Body of pancreas (tissue), 4 donors: ENCODE results near the gene TBC1D13.

ENCODE experiments used
- CTCF ChIP-seq, 7 experiments: fragments of 450-650 bp in 4 of 7; fragments of 200-600 bp in 3 of 7; sonication (generic) in 3 of 7; IDR thresholded peaks; one replicate each; pipeline ENCODE4 v1.5.1; 2016 to 2019; ENCODE audit warnings: antibody characterized with exemption in 7 of 7
- POLR2A ChIP-seq, 3 donors: fragments of 450-650 bp; IDR thresholded peaks; one replicate each; pipeline ENCODE4 v1.6.1; 2016; ENCODE audit warnings: antibody characterized with exemption in 3 of 3, mild to moderate bottlenecking in 2 of 3

DNA sequence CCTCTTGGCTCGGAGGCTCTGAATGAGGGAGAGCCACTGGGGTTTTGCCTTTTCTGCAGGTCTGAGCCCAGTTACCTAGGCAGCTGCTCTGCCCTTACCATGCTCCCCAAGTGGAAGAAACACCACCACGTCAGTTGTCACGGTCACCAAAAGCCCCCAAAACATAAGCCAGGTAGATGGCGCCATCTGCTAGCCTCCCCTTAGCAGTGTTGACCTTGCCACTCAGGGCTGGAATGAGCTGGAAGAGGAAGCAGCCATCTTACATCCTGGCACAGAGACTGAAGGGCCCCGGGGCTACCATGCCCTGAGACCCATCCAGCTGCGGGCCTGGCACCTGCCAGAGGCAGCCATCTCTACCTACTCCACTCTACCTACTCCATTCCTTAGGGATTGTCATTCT lies 22.7 kb upstream of the TBC1D13 start:
- TF ChIP-seq CTCF (IDR thresholded peaks at IDR 0.05) (no peak), POLR2A (IDR thresholded peaks at IDR 0.05) (no peak)
